GM21737 (cell line): ENCODE results near the gene MEF2C.

ENCODE experiments used
- ATAC-seq: cut with Tn5 transposase; IDR thresholded peaks from one replicate; pipeline ENCODE4 v1.9.1; 2021; ENCODE audit warnings: mild to moderate bottlenecking, moderate library complexity; ENCODE audit not compliant: unreplicated experiment

The MEF2C gene

DNA sequence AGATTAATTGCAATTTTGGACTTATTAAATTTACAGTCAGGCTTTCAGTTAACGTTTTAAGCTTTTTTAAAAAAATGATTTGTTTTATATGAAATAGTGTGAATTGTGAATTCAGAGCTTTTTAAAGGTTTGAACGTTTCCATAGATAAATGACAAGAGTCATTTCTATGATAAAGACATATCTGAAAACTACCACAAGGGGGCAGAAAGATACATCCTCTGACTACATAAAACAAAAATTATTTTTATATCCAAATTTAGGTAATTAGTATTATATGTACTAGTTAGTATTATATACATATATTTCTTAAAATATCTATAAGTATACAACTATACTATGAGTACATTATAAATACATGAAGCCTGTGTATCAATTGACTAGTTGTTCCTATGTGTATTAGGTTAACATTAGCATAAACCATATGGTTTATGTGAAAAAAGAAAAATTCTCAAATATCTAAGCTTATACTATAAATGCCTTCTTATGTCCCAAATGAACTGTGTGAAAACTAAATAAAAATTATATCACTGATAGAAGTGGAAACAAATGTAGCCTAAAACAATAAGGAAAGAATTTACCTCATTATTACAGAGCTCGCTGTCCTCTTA, 155.2 kb downstream of the MEF2C start:
- ATAC-seq: no peak

DNA sequence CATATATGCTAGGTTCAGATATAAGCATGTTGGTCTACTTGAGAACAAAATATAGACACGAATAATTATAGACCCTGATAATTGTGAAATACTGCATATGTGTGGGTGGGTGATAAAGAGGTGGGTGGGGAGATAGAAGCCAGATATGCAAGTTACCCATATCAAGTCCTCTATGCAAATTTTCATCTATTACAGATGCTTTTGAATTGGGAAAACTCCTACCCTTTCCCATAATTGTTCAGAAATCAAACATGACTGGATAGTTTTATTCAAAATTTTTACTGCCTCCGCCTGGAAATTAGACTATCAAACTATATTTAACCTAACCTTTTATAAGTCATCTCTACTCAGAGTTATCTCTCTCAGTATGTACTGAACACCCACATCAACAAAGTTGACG, 157.5 kb downstream of the MEF2C start:
- ATAC-seq: no peak

GRCh38 chr5:88724201-88724600, 158.8 kb downstream of the MEF2C start:
- no peak for ATAC-seq

GRCh38 chr5:88722546-88723073, 160.4 kb downstream of the MEF2C start:
- ATAC-seq: no peak

DNA sequence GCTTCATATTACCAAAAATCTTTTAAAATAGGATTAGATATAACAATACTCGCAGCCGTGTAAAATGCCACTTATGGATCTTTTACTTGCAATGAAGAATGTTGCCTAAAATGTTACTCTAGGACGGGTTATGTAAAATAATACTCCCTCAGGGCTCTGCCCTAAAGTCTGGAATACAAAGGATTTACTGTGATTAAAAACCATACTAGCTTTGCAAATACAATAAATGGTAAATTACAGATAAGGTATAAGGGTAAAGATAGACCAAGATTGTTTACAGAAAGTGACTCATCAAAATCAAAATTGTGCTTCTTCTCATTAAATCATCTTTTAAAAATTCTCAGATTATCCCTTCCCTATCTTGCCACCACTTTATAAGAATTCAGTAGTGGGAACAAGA, 163.6 kb downstream of the MEF2C start:
- ATAC-seq: no peak

GRCh38 chr5:88718736-88719135, 164.2 kb downstream of the MEF2C start:
- no peak for ATAC-seq

- no peak for ATAC-seq
Measured at GRCh38 chr5:88716101-88716500, 166.9 kb downstream of the MEF2C start.

DNA sequence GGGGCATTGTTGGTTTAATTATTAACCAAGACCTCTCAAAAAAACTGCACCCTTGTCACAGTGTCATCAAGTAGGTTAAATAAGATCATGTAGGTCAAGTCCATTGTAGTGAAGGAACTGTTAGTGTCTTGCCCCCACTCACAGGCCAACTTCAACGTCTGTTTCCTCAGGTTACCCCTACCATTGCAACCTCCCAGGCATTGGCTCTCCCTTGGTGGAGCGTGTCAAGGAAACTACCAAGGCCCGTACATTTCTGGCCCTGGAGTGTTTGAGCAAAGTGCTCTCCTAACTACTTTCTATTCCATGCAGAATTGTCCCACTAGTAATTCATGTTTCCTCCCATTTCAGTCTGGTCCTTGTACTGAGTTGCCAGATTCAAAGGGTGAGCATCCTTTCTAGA, 167.5 kb downstream of the MEF2C start:
- ATAC-seq: no peak

GRCh38 chr5:88713818-88714217, 169.2 kb downstream of the MEF2C start:
- ATAC-seq: no peak

DNA sequence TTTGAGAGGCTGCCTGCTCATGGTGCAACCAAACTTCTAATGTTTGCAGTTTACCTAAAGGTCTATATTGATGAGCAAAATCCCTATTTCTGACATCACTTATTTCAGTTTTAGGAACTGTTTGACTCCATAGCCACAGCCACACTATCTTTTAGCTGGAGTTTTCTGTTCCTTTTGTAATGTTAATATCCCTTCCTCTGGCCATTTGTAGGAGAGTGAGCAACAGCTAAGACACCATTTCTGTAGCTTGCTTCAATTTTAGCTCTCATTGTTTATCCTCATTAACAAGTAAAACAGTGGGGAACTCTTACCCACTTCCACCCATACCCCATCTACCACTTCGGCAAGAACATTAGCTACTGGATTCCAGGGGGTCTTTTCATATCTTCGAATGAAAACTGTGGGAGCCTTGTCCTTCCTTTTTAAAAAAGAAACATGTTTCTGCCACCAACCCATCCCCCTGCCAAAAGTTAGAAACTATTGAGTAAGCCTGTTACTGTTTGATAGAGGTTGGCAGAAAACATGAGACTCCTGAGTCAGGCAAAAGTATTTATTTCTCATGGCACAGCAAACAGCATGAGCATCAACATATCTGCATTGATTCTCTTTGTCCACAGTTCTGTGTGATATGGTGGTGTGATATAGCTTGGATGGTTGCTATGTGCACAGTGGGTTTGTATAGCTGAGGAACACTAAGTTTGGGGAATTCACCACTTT, 174.1 kb downstream of the MEF2C start:
- no peak for ATAC-seq

DNA sequence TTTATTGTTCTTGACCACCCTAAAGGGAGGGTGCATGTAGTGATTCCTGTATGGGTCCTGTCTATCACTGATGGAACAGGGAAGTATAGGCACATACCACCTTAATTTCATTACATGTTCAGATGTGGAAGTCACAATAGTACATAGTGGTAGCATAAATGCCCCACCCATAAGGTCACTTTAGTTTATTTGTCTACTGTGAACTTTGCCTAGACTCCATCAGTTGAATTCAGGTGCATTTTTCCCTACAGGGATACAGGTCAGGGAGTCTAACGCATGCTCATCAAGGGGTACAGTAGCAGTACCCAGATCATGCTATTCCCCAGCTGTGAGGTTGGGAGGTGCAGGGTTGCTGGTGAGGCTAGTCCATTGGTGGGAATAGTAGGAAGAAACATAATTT, 175.0 kb downstream of the MEF2C start:
- no peak for ATAC-seq

GRCh38 chr5:88707216-88707965, 175.6 kb downstream of the MEF2C start:
- no peak for ATAC-seq

DNA sequence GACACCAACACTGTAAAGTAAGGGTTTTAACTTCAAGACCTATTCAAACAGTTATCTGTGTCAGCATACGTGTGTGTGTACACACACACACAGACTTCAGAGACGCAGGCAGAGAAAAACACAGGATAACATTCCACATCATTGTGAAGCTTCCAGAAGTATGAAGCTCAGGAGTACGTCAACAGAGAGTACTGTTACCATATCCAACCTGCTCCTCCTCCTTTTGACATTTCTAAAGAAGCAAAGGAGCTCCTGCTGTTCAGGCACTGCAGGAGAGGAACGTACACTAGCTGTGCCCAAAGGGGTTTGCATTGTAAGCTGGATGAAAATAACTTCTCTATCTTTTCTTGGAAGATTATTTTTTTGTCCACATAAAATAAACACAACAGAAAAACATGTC, 180.7 kb downstream of the MEF2C start:
- ATAC-seq: no peak

DNA sequence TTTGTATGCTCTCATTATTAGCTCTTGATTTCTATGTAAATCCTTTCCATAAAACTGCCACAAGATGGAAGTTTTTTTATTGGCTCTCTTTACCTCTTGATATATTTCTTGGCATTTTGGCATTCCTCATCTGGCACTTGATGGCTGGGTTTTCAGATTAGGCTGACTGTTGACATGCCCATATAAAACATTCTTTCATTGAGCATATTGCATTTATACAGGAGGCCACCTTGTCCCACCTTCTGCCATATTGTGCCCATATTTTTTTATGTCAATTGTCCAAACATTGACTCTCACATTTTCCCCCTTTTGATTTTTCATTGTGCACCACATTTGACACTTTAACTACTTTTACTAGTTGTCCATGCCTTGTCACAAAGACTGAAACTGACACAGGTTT, 182.9 kb downstream of the MEF2C start:
- ATAC-seq: no peak

GRCh38 chr5:88698290-88698689, 184.7 kb downstream of the MEF2C start:
- ATAC-seq: no peak

DNA sequence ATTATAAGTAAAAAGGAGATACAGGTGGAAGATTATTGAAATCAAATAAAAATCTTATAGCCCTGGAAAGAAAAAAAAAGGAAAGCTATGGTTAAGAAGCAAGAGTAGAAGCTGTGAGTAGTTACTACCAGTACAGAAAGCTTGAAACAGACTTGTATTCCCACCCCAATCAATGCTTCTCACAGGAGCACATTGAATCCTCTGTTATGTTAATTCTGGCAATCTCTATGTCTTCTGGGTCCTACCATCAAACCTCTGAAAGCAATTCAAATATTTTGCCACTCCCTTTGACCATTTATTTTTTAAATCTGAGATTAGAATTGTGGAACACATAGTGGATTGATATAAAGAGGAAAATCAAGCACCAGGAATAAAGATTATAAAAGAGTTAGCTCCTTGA, 186.5 kb downstream of the MEF2C start:
- ATAC-seq: no peak

- no peak for ATAC-seq
Measured at GRCh38 chr5:88695931-88696330, 187.1 kb downstream of the MEF2C start.

DNA sequence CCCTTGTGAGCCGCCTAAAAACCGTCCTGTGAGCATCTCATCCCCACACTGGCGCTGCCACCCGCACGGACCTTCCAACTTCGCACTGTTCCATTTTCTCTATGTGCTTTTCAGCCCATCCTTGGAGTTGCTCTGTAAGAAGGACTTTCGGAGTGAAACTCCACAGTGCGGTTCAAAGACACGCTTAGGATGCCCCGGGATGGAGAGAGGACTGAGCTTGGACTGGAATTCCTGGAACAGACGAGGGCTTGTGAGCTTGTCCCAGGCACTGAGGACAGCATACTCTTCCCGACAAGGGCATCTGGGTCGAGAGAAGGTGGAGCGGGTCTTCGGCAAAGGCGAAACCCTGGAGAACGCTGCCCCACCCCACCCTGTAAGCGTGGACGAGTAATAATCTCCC, 187.8 kb downstream of the MEF2C start:
- no peak for ATAC-seq

DNA sequence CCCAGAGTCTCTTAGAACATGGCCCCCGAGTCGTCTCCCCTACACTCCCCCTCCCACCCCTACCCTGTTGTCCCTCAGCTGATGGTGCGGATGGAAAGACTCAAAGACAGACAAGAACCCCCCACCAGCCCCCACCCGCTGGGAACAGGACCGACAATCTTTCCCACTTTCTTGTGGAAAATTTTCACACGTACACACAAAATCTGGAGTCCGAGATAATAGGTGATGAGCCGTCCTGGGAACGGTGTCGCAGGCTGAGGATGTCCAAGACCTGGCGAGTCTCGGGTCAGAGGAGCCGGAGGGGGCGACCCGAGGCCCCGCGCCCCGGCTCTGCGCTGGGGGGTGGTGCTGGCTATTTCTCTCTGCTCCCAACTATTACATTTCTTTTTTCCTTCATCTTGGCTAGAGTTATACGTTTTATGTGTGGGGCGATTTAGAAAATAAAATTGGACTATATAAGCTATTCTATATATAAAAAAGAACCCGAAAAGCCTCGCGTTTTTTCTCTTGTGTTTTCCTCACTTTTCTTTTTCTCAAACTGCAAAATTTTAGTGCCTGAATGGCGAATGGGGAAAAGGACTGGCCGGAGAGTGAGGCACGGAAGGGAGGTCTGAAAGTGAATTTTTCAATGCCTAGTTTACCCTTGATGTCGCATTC, 188.8 kb downstream of the MEF2C start:
- ATAC-seq: no peak

- ATAC-seq: no peak
Measured at GRCh38 chr5:88693071-88693932, 189.7 kb downstream of the MEF2C start.
